DMS 273 treated with DMSO at 0.1 percent for 48 hours (cell line): Measurements from ENCODE around the gene COL4A2.

Experiments
- DNase-seq: peaks from one replicate; lab custom pipeline; 2025; lab: John Stamatoyannopoulos, UW

The COL4A2 gene

GRCh38 chr13:110533771-110534670, 226.9 kb downstream of the COL4A2 start:
- no peak for DNase-seq

- no peak for DNase-seq
These were observed 228.4 kb downstream of the COL4A2 start for GRCh38 chr13:110535526-110535925.

GRCh38 chr13:110536006-110536693, 229.1 kb downstream of the COL4A2 start:
- DNase-seq: no peak

GRCh38 chr13:110538632-110539031, 231.5 kb downstream of the COL4A2 start:
- no peak for DNase-seq

GRCh38 chr13:110539894-110540293, 232.8 kb downstream of the COL4A2 start:
- no peak for DNase-seq

- DNase-seq: no peak
These were observed 233.9 kb downstream of the COL4A2 start for GRCh38 chr13:110540871-110541525.

- no peak for DNase-seq
These were observed 234.4 kb downstream of the COL4A2 start for GRCh38 chr13:110541526-110541920.

GRCh38 chr13:110542169-110542796, 235.2 kb downstream of the COL4A2 start:
- DNase-seq: no peak

- DNase-seq: no peak
These were observed 239.3 kb downstream of the COL4A2 start for GRCh38 chr13:110546378-110546777.

- no peak for DNase-seq
These were observed 239.8 kb downstream of the COL4A2 start for GRCh38 chr13:110546926-110547325.

GRCh38 chr13:110548891-110549794, 242.1 kb downstream of the COL4A2 start:
- DNase-seq: no peak

GRCh38 chr13:110549795-110550160, 242.7 kb downstream of the COL4A2 start:
- DNase-seq: no peak

- DNase-seq: no peak
These were observed 244.2 kb downstream of the COL4A2 start for GRCh38 chr13:110551284-110551683.

GRCh38 chr13:110552767-110553166, 245.7 kb downstream of the COL4A2 start:
- DNase-seq: no peak

GRCh38 chr13:110553417-110553816, 246.3 kb downstream of the COL4A2 start:
- DNase-seq: no peak

GRCh38 chr13:110554227-110554836, 247.2 kb downstream of the COL4A2 start:
- no peak for DNase-seq

- no peak for DNase-seq
These were observed 247.9 kb downstream of the COL4A2 start for GRCh38 chr13:110554946-110555345.

GRCh38 chr13:110555601-110556223, 248.6 kb downstream of the COL4A2 start:
- no peak for DNase-seq

GRCh38 chr13:110556224-110556606, 249.1 kb downstream of the COL4A2 start:
- DNase-seq: no peak

GRCh38 chr13:110557082-110557481, 250.0 kb downstream of the COL4A2 start:
- no peak for DNase-seq
